B cell (primary cell): ENCODE results near the gene MBD1. TPM values are rescaled to one million over a fixed set of nuclear protein-coding genes. Genes with fewer than 3 reads are reported as not detected.

Experiments used
- ATAC-seq: fragments of 200-7000 bp; cut with Tn5 transposase; one replicate; pipeline ENCODE4 v1.10.0; 2021; ENCODE audit warnings: low read depth, mild to moderate bottlenecking, moderate number of reproducible peaks, moderate library complexity
- CTCF ChIA-PET: fragments of 350-600 bp; sonication (Branson Sonifier 250); formaldehyde crosslinking; loops from one replicate; lab custom pipeline; 2021; ENCODE audit warnings: antibody characterized with exemption, inconsistent platforms; lab: Charles Lee
- POLR2A ChIA-PET: fragments of 350-600 bp; sonication (Branson Sonifier 250); formaldehyde crosslinking; loops from one replicate; lab custom pipeline; 2021; ENCODE audit warnings: antibody characterized with exemption; lab: Charles Lee
- DNase-seq: peaks from one replicate; pipeline ENCODE4 v3.0.0; 2013
- H2AFZ ChIP-seq: 2 replicates; pipeline ENCODE4 v1.6.1; 2012; ENCODE audit warnings: mild to moderate bottlenecking, low read depth, low read length; ENCODE audit not compliant: insufficient read depth, poor library complexity, severe bottlenecking
- H3K27ac ChIP-seq, 2 donors: 1 replicate in 1 of 2; 2 replicates in 1 of 2; pipeline ENCODE4 v1.5.1; 2012 to 2013; ENCODE audit warnings: low read length in 2 of 2, mild to moderate bottlenecking in 2 of 2, moderate library complexity in 1 of 2
- H3K27me3 ChIP-seq, 4 experiments: fragments of 200-600 bp in 1 of 4; sonication (generic) in 1 of 4; replicated peaks in 1 of 4; 1 replicate in 2 of 4; 2 replicates in 2 of 4; pipeline versions ENCODE4 v1.6.1 to v1.7.0; 2013 to 2016; ENCODE audit warnings: low read length in 3 of 4, mild to moderate bottlenecking in 2 of 4, mixed read lengths in 1 of 4, moderate library complexity in 1 of 4; ENCODE audit not compliant: insufficient read depth in 4 of 4, control insufficient read depth in 3 of 4; ENCODE audit errors: control extremely low read depth in 1 of 4
- H3K36me3 ChIP-seq, 2 experiments: replicated peaks in 1 of 2; 1 replicate in 1 of 2; 2 replicates in 1 of 2; pipeline versions ENCODE4 v1.6.1 to v1.7.1; 2013; ENCODE audit warnings: low read length in 1 of 2; ENCODE audit not compliant: insufficient read depth in 2 of 2, control insufficient read depth in 1 of 2; ENCODE audit errors: control extremely low read depth in 1 of 2, extremely low read depth in 1 of 2
- H3K4me1 ChIP-seq, 2 donors: fragments of 200-600 bp in 1 of 2; sonication (generic) in 1 of 2; 1 replicate in 1 of 2; 2 replicates in 1 of 2; pipeline versions ENCODE4 v1.5.1 to v1.6.1; 2013 to 2017; ENCODE audit warnings: low read length in 2 of 2; ENCODE audit not compliant: control insufficient read depth in 2 of 2, insufficient read depth in 2 of 2
- H3K4me2 ChIP-seq: replicated peaks from 2 replicates; pipeline ENCODE3; 2012; ENCODE audit warnings: mild to moderate bottlenecking, low read depth, low read length; ENCODE audit not compliant: poor library complexity, severe bottlenecking
- H3K4me3 ChIP-seq, 5 experiments: fragments of 200-600 bp in 1 of 5; sonication (generic) in 1 of 5; 1 replicate in 3 of 5; 2 replicates in 2 of 5; pipeline versions ENCODE4 v1.5.1 to v1.7.0; 2011 to 2016; ENCODE audit warnings: low read length in 4 of 5, mild to moderate bottlenecking in 4 of 5, low read depth in 2 of 5, control low read depth in 1 of 5, moderate library complexity in 1 of 5; ENCODE audit not compliant: insufficient read depth in 1 of 5; ENCODE audit errors: control extremely low read depth in 1 of 5, extremely low read depth in 1 of 5
- H3K79me2 ChIP-seq: fragments of 200-600 bp; sonication (generic); one replicate; pipeline ENCODE4 v1.6.0; 2016; ENCODE audit warnings: low read length; ENCODE audit not compliant: control insufficient read depth, insufficient read depth
- H3K9ac ChIP-seq: fragments of 200-600 bp; sonication (generic); 2 replicates; pipeline ENCODE4 v1.6.1; 2017; ENCODE audit warnings: mild to moderate bottlenecking, low read length, moderate library complexity
- H3K9me3 ChIP-seq, 3 donors: one replicate each; pipeline versions ENCODE4 v1.6.1 to v1.7.1; 2013; ENCODE audit warnings: low read length in 2 of 3; ENCODE audit not compliant: control insufficient read depth in 2 of 3, insufficient read depth in 1 of 3; ENCODE audit errors: control extremely low read depth in 1 of 3
- H4K20me1 ChIP-seq: 2 replicates; pipeline ENCODE4 v1.6.0; 2012; ENCODE audit warnings: mild to moderate bottlenecking, low read length; ENCODE audit not compliant: insufficient read depth, control insufficient read depth, poor library complexity, severe bottlenecking
- H3K27ac Mint-ChIP-seq: one replicate; pipeline ENCODE4 v1.8.0; 2021; ENCODE audit warnings: mixed read lengths
- H3K27me3 Mint-ChIP-seq: one replicate; pipeline ENCODE4 v1.8.0; 2021; ENCODE audit warnings: mixed read lengths
- H3K4me1 Mint-ChIP-seq: one replicate; pipeline ENCODE4 v1.8.0; 2021; ENCODE audit warnings: mixed read lengths
- H3K4me3 Mint-ChIP-seq: one replicate; pipeline ENCODE4 v1.8.0; 2021; ENCODE audit warnings: mixed read lengths
- H3K9me3 Mint-ChIP-seq: one replicate; pipeline ENCODE4 v1.8.0; 2022; ENCODE audit warnings: mixed read lengths; ENCODE audit not compliant: insufficient read depth
- EZH2 ChIP-seq: IDR thresholded peaks from 2 replicates; pipeline ENCODE4 v1.6.1; 2012; ENCODE audit warnings: borderline replicate concordance, low read depth, mild to moderate bottlenecking, moderate library complexity, low read length; ENCODE audit not compliant: insufficient read depth, poor library complexity, severe bottlenecking
- WGBS: methylation state at CpG from one replicate; pipeline ENCODE4 v1.1.5; 2013; ENCODE audit warnings: missing lambda C conversion rate; ENCODE audit not compliant: insufficient coverage; 5-methylcytosine and 5-hydroxymethylcytosine counted together
- intact Hi-C: fragments of 100-400 bp; cut with micrococcal nuclease; formaldehyde crosslinking; loops from one replicate; pipeline ENCODE4 v1.10.0; 2022
- polyA plus RNA-seq: library from polyadenylated mRNA; depleted of rRNA; stranded (reverse); fragments of >200 nt; gene quantifications from 2 replicates; pipeline ENCODE4 v1.2.3, GENCODE V29; 2012
- total RNA-seq, 2 donors: library from RNA; stranded (reverse); fragments of 120-200 nt in 1 of 2; gene quantifications; 1 replicate in 1 of 2; 2 replicates in 1 of 2; pipeline versions ENCODE4 v1.2.3 to v1.2.4, GENCODE V29; 2013 to 2022
- TF ChIP-seq, protein P1 (sequence below): fragments of 200-600 bp; IDR thresholded peaks from one replicate; pipeline ENCODE4 v1.8.0; 2022; ENCODE audit warnings: antibody characterized with exemption, mild to moderate bottlenecking

MBD1 gene
- total and polyA plus RNA-seq, 2 donors (not counting 1 experiment from before 2014, with no cell fraction given) = 120 to 135 TPM

DNA sequence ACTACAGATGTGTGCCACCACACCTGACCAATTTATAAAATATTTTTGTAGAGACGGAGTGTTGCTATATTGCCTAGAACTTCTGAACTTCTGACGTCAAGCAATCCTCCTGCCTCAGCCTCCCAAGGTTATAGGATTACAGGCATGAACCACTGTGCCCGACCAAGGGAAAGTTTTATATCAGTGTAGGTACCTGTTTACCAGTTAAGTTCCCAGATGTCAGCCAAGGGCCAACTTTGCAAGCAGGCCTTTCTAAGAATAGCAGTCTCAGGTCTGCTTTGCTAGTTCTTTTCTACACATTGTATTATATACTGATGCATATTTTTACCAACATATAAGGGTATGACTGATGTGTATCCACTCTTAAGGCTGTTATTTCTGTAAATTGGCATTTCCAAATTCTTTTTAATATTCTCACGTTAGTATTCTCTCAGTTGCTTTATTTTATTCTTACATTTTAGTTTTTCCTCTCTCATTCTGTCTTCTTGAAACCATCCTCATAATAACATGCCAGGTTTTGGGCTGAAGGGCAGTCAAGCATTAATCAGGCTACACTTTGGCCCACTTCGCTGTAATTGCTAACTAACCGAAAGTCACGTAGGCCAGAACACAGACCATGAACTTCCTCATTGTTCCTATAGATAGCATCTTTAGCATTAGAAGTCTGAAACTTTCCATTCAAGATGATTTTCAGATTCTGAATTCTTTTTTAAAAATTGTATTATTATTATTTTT lies 31.1 kb upstream of the MBD1 start:
- Histone ChIP-seq H4K20me1 (no peaks in the 10 kb centered on the region), H2AFZ (no peak overlapping the region), H3K4me1 (peaks cover 67 to 71% of the 10 kb centered on the region in 2 donors), H3K9ac (no peak overlapping the region), H3K36me3 (no peaks in the 10 kb centered on the region), H3K27me3 (no peaks in the 10 kb centered on the region), H3K4me3 (no peak overlapping the region), H3K9me3 (no peaks in the 10 kb centered on the region), H3K79me2 (no peaks in the 10 kb centered on the region), H3K4me2 (peak overlapping the region; percentile 52), H3K27ac (peak overlapping the region; percentile 50 to 52)
- ChIA-PET CTCF (interaction anchor here (2.8 kb wide), 1 partner anchor 45 kb away, joined by 11 read pairs; no protein-coding TSS in a partner anchor), POLR2A (no interaction called here)
- peak overlapping the region; percentile 66 for H3K27ac Mint-ChIP-seq
- intact Hi-C loops = loop anchor here (1.0 kb wide), 2 partner anchors 14 to 22 kb away; no protein-coding TSS in a partner anchor
- peak overlapping the region; percentile 60 for H3K4me3 Mint-ChIP-seq
- H3K4me1 Mint-ChIP-seq = peaks cover 66% of the 10 kb centered on the region
- no peaks in the 10 kb centered on the region for H3K27me3 Mint-ChIP-seq
- ATAC-seq (peak; percentile 68), DNase-seq (peak; percentile 70)
- no peaks in the 10 kb centered on the region for H3K9me3 Mint-ChIP-seq
- 40% methylated on average over 1 of the region's 7 CpGs for WGBS
- no peak for TF ChIP-seq EZH2
- TF ChIP-seq, protein P1, sequence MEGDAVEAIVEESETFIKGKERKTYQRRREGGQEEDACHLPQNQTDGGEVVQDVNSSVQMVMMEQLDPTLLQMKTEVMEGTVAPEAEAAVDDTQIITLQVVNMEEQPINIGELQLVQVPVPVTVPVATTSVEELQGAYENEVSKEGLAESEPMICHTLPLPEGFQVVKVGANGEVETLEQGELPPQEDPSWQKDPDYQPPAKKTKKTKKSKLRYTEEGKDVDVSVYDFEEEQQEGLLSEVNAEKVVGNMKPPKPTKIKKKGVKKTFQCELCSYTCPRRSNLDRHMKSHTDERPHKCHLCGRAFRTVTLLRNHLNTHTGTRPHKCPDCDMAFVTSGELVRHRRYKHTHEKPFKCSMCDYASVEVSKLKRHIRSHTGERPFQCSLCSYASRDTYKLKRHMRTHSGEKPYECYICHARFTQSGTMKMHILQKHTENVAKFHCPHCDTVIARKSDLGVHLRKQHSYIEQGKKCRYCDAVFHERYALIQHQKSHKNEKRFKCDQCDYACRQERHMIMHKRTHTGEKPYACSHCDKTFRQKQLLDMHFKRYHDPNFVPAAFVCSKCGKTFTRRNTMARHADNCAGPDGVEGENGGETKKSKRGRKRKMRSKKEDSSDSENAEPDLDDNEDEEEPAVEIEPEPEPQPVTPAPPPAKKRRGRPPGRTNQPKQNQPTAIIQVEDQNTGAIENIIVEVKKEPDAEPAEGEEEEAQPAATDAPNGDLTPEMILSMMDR = no peak

DNA sequence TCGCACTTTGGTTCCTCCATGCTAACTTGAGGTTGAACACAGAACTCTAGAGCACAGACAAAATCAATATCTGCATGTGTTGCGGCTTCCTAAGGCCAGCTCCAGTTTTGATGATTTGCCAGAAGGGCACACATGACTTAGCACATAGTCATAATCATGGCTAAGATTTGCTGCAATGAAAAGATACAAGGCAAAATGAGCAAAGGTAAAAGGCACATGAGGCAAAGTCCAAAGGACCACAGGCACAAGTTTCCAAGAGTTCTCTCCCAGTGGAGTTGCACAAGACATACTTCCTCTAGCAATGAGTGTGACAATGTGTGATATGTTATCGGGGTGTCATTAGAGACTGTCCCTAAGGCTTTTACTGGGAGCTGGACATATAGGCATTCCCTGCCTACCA lies 30.3 kb upstream of the MBD1 start:
- intact Hi-C loops = loop anchor here (1.0 kb wide), 2 partner anchors 13 to 23 kb away; no protein-coding TSS in a partner anchor
- no peaks in the 10 kb centered on the region for H3K27me3 Mint-ChIP-seq
- Histone ChIP-seq H3K4me1 (peaks cover 69 to 76% of the 10 kb centered on the region in 2 donors), H3K4me3 (no peak overlapping the region), H3K36me3 (no peaks in the 10 kb centered on the region), H3K27me3 (no peaks in the 10 kb centered on the region), H2AFZ (no peak overlapping the region), H4K20me1 (no peaks in the 10 kb centered on the region), H3K9me3 (no peaks in the 10 kb centered on the region), H3K27ac (peak overlapping the region in 1 of 2 donors; percentile 52), H3K9ac (no peak overlapping the region), H3K79me2 (no peaks in the 10 kb centered on the region), H3K4me2 (peak overlapping the region; percentile 52)
- ChIA-PET POLR2A (no interaction called here), CTCF (interaction anchor here (2.8 kb wide), 1 partner anchor 46 kb away, joined by 11 read pairs; no protein-coding TSS in a partner anchor)
- TF ChIP-seq, protein P1 = no peak
- TF ChIP-seq EZH2 = no peak
- H3K4me1 Mint-ChIP-seq = peaks cover 70% of the 10 kb centered on the region
- DNase-seq = no peak
- H3K9me3 Mint-ChIP-seq = no peaks in the 10 kb centered on the region
- WGBS = 100% methylated on average over 2 of the region's 3 CpGs
- no peak for ATAC-seq
- H3K27ac Mint-ChIP-seq = peak overlapping the region; percentile 46
- no peak overlapping the region for H3K4me3 Mint-ChIP-seq
